ENCODE measurements around the gene SON.
"Not testable (repeated sequence)": the region's sequence is repeated elsewhere in the genome, so short reads cannot be mapped to it uniquely, and the experiment has no call there.

Gene SON

DNA sequence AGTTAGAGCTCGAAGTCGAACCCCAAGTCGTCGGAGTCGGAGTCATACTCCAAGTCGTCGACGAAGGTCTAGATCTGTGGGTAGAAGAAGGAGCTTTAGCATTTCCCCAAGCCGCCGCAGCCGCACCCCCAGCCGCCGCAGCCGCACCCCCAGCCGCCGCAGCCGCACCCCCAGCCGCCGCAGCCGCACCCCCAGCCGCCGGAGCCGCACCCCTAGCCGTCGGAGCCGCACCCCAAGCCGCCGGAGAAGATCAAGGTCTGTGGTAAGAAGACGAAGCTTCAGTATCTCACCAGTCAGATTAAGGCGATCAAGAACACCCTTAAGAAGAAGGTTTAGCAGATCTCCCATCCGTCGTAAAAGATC, 12.1 kb downstream of the SON start:
- H3K4me3 Mint-ChIP-seq: peak overlapping the region; percentile 72
- peaks cover 43% of the 10 kb centered on the region for H3K36me3 Mint-ChIP-seq
- no peak overlapping the region for H3K27ac Mint-ChIP-seq
- H3K27me3 Mint-ChIP-seq: no peaks in the 10 kb centered on the region
- H3K9me3 Mint-ChIP-seq: no peaks in the 10 kb centered on the region
- peaks cover 60% of the 10 kb centered on the region for H3K4me1 Mint-ChIP-seq

DNA sequence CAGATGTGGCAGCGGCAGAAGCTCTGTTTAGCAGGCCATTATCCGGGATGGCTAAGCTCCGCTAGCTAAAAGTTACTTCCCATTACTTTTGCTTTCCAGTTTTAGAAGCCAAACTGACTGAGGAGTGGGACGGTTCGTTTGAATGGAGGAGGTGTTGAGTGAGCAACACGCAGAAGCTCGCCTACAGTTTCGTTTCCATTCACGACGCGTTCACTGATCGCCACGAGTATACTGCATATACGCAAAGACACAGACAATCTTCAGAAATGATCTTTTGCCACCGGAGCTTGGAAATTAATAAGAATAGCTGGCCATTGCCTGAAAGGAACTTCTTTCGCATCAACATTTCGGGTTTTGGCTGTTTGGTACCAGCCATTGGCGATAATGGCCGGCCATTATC, 14.6 kb downstream of the SON start:
- Mint-ChIP-seq H3K36me3 (peaks cover 47% of the 10 kb centered on the region), H3K4me3 (no peak overlapping the region), H3K27ac (no peak overlapping the region), H3K9me3 (no peaks in the 10 kb centered on the region), H3K27me3 (no peaks in the 10 kb centered on the region), H3K4me1 (peaks cover 74% of the 10 kb centered on the region)

DNA sequence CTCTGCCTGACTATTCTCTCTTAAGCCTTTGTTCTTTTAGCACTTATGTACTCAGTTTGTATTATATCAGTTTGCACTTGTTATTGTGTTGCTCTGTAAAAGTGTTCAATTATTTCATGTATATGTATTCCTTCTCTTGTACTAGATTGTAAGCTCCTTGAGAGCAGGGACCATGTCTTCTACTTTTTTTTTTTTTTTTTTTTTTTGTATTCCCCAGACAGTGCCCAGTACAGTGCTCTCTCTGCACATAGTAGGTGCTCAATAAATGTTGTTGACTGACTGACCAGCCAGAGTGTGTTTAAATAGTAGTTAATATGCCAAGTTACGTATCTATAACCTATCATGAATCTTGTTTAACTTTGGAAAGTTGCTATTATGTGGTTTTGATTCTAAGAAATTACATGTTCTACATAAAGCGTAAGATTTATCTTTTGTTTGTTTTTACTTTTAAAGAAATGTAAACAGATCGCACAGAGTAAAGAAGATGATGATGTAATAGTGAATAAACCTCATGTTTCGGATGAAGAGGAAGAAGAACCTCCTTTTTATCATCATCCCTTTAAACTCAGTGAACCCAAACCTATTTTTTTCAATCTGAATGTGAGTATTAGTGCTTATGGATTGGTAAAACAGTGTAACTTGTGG, 16.1 kb downstream of the SON start:
- H3K9me3 Mint-ChIP-seq: no peaks in the 10 kb centered on the region
- no peaks in the 10 kb centered on the region for H3K27me3 Mint-ChIP-seq
- H3K4me1 Mint-ChIP-seq: peaks cover 79% of the 10 kb centered on the region
- peaks cover 48% of the 10 kb centered on the region for H3K36me3 Mint-ChIP-seq
- peak overlapping the region; percentile 24 for H3K4me3 Mint-ChIP-seq
- no peak overlapping the region for H3K27ac Mint-ChIP-seq

DNA sequence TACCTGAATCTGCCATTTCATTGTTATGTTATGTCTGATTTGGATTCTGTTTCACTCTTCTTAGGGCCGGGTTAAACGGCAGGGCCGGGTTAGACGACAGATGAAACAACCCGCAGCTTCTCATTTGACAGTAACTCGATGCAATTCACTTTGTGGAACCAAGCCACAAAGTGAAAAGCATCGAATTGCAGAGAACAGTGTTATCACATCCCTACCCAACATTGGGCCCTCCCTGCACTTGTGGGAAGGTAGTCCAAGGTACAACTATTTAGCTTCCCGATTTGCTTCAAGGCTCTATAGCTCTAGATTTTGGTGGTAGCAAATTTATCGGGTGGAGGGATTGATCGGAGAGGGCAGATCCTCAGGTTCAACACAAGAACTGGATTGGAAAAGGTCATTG, 17.0 kb downstream of the SON start:
- H3K9me3 Mint-ChIP-seq: no peaks in the 10 kb centered on the region
- H3K27me3 Mint-ChIP-seq: no peaks in the 10 kb centered on the region
- peaks cover 43% of the 10 kb centered on the region for H3K36me3 Mint-ChIP-seq
- no peak overlapping the region for H3K4me3 Mint-ChIP-seq
- peaks cover 75% of the 10 kb centered on the region for H3K4me1 Mint-ChIP-seq
- H3K27ac Mint-ChIP-seq: no peak overlapping the region

DNA sequence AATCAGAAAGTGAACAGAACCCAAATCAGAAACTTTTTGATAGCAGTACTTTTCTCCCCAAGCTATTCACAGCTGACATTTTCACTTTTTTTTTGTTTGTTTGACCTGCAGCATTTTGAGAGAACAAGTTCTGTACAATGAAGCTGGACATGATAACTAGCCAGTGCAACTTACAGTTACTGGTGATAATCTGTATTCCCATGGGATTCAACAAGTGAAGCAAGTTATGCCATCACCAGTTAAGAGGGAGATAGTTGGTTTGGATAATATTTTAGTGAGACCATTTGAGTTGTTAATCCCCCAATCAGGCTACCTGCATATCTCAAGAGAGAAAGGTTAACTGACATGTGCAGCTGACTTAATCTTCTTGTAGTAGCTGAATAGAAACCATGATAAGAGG, 18.1 kb downstream of the SON start:
- Mint-ChIP-seq H3K9me3 (no peaks in the 10 kb centered on the region), H3K27ac (peak overlapping the region; percentile 59), H3K27me3 (no peaks in the 10 kb centered on the region), H3K4me1 (peaks cover 72% of the 10 kb centered on the region), H3K4me3 (peak overlapping the region; percentile 9), H3K36me3 (peaks cover 38% of the 10 kb centered on the region)

DNA sequence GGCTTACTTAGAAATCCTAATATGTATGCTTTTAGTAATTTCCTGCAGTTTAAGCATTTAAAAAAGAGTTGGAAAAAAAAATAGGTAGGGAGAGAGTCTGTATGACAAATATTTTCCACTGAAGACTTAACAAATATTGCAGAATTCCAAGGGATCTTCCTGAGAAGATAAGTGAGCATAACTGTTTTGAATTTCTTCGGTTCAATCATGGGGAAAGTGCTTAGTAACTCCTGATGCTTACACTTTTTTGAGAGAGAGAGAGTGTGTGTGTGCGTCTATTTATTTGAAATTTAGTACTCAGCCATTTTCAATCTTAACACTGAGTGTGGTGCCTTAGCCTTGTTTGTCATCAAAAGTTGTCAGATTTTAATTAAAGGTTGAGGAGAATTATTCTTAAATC, 18.5 kb downstream of the SON start:
- no peaks in the 10 kb centered on the region for H3K27me3 Mint-ChIP-seq
- H3K9me3 Mint-ChIP-seq: no peaks in the 10 kb centered on the region
- peak overlapping the region; percentile 59 for H3K27ac Mint-ChIP-seq
- peaks cover 68% of the 10 kb centered on the region for H3K4me1 Mint-ChIP-seq
- peak overlapping the region; percentile 9 for H3K4me3 Mint-ChIP-seq
- H3K36me3 Mint-ChIP-seq: peaks cover 34% of the 10 kb centered on the region

DNA sequence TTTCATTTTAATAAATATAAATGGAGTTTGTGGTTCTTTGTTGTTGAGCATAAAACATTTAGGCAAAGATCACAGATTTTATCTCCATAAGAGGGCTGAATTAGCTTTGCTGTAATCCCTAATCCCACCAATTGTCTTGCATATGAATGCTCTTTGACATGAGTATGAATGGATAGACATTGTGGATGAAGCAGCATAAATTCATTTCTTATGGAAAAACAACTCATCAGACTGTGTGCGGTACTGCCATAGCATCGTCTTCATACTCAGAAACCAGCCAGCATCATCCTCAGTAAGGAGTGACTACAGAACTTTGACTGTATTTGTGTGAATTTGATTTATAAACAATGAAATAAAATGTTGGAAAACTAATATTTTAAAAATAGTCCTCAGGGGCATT, 19.6 kb downstream of the SON start:
- H3K27me3 Mint-ChIP-seq: no peaks in the 10 kb centered on the region
- peaks cover 66% of the 10 kb centered on the region for H3K4me1 Mint-ChIP-seq

DNA sequence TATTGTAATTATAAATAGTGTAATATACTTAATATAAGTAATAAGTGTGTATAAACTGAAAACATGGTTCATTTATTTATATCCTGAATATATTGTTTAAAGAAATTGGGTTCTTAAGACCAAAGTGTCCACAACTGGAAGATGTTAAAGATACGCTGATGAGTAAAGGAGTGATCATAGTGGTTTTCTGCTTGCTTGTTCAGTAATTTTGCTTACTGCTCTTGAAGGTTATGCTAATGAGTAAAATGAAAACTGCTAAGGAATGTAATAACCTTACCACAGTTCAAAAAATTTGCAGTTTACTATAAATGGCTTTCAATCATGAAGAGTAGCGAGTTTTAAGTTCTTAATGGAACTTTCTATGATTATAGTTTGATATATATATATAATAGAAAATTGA, 23.7 kb downstream of the SON start:
- Mint-ChIP-seq H3K9me3 (no peaks in the 10 kb centered on the region), H3K4me3 (no peak overlapping the region), H3K36me3 (peaks cover 11% of the 10 kb centered on the region), H3K4me1 (peaks cover 56% of the 10 kb centered on the region), H3K27ac (no peak overlapping the region), H3K27me3 (no peaks in the 10 kb centered on the region)

More for the DNA sequence above, 19.6 kb downstream of the SON start:
- no peak overlapping the region for H3K27ac Mint-ChIP-seq
- no peak overlapping the region for H3K4me3 Mint-ChIP-seq
- H3K9me3 Mint-ChIP-seq: no peaks in the 10 kb centered on the region
- H3K36me3 Mint-ChIP-seq: peaks cover 30% of the 10 kb centered on the region

DNA sequence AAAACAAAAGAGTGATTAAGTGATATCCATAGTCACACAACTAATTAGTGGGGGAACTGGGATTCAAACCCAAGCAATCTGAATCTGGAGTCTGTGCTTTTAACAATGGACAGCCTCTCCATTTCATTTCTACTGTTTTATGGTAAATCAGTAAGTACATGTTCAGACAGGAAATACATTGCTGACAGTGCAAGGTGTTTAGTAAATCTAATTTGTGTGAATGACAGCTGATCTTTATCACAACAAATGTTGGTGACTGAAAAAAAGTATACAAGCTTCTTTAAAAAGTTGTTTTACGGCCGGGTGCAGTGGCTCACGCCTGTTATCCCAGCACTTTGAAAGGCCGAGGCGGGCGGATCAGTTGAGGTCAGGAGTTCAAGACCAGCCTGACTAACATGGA, 25.1 kb downstream of the SON start:
- Mint-ChIP-seq H3K9me3 (no peaks in the 10 kb centered on the region), H3K4me3 (no peak overlapping the region), H3K36me3 (peaks cover 11% of the 10 kb centered on the region), H3K27me3 (no peaks in the 10 kb centered on the region), H3K27ac (peak overlapping the region; percentile 2), H3K4me1 (peaks cover 48% of the 10 kb centered on the region)

DNA sequence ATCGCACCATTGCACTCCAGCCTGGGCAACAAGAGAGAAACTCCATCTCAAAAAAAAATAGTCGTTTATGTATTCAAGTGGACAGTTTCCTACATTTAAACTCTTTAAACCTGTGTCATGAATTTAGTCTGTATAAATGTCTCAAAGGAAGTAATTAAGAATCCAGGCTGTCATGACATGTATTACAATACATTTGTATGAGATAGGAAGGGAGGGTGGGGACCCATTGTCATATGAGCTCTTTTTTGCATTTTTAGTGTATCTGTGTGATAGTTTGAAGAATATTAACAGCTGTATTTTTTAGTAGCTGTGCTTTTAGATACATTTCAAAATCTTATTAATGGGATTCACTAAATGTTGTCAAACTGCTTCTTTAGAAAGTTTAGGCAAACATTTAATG, 25.6 kb downstream of the SON start:
- no peak overlapping the region for H3K4me3 Mint-ChIP-seq
- H3K9me3 Mint-ChIP-seq: no peaks in the 10 kb centered on the region
- H3K27me3 Mint-ChIP-seq: no peaks in the 10 kb centered on the region
- H3K36me3 Mint-ChIP-seq: peaks cover 9% of the 10 kb centered on the region
- peaks cover 42% of the 10 kb centered on the region for H3K4me1 Mint-ChIP-seq
- no peak overlapping the region for H3K27ac Mint-ChIP-seq

DNA sequence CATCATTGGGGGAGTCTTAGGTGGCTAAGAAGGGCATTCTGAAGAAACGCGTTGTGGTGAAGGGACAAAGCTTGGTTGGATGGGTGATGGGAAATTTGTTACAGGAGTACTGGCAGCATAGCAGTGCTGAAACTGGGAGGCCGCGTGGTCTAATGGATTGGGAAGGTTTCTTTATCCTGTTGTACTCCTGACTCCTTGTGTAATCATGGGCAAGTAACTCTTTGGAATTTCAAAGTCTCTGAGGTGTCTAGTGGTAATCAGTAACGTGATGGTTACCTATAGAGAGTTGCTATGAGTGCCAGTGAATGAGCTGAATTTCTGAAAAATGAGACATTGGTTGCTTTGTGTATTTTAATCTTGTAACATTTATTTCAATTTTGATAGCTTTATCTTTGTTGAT, 27.2 kb downstream of the SON start:
- H3K36me3 Mint-ChIP-seq: peaks cover 7% of the 10 kb centered on the region
- H3K4me3 Mint-ChIP-seq: no peak overlapping the region
- no peaks in the 10 kb centered on the region for H3K9me3 Mint-ChIP-seq
- H3K4me1 Mint-ChIP-seq: peaks cover 31% of the 10 kb centered on the region
- H3K27ac Mint-ChIP-seq: peak overlapping the region; percentile 3
- no peaks in the 10 kb centered on the region for H3K27me3 Mint-ChIP-seq

DNA sequence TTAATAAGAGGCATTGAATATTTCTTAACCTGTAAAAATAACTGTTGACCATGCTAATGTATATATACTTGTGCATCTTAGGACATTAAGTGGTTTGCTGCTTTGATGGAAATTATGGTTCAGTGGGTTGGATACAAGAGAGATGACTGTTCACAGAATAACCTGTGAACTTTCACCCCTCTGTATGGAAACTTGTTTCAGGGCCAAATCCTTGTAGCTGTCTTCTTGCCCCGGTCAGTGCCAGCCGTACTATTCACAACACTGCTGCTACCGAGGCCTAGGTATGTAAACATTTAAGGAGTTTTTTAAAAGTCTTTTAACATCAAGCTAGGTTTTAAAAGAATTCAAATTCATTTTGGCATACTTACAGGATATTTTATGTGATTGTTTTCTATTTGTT, 29.5 kb downstream of the SON start:
- no peak overlapping the region for H3K4me3 Mint-ChIP-seq
- H3K27ac Mint-ChIP-seq: peak overlapping the region; percentile 23
- H3K9me3 Mint-ChIP-seq: no peaks in the 10 kb centered on the region
- H3K4me1 Mint-ChIP-seq: peaks cover 21% of the 10 kb centered on the region
- no peaks in the 10 kb centered on the region for H3K27me3 Mint-ChIP-seq
- H3K36me3 Mint-ChIP-seq: peaks cover 5% of the 10 kb centered on the region

DNA sequence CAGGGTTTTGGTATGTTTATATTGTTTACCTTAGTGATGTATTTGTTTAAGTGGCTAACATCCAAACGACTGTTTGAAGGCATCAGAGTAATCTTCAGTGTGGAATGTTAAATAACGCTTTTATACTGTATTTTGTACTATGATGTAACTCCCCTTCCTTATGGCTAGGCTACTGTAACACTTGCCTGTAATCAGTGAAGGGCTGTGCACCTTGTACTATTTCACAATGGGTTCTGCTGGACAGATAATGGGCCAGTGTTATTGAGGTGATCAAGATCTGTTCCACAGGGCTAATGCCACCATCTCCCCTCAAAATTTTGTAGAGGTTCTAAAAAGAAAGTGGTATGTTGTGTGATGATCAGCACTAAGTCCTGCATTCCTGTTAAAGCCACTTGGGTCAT, 33.9 kb downstream of the SON start:
- H3K27me3 Mint-ChIP-seq, H3K4me3 Mint-ChIP-seq, H3K36me3 Mint-ChIP-seq, H3K4me1 Mint-ChIP-seq, H3K9me3 Mint-ChIP-seq: not testable (repeated sequence)
- H3K27ac Mint-ChIP-seq: peak overlapping the region; percentile 77

DNA sequence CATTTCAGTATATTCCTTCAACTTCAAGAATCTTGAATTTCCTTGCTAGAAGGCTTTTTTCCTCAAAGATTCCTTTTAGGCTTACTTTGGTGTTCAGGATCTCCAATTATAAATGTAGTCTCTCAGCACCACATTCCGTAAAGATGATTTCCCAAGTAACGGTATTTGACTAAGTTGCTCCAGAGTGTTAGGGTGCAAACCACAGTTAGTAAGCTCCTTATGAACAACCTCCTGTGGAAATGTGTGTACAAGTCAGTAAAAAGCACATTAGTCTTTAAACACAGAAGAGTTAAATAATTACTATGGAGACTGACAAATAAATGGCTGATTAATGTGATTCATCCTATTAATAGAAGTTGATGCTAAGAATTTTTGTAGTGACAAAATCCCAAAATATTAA, 35.4 kb downstream of the SON start:
- no peak overlapping the region for H3K4me3 Mint-ChIP-seq
- H3K4me1 Mint-ChIP-seq: peaks cover 7% of the 10 kb centered on the region
- peaks cover 5% of the 10 kb centered on the region for H3K36me3 Mint-ChIP-seq
- H3K9me3 Mint-ChIP-seq: no peaks in the 10 kb centered on the region
- peak overlapping the region; percentile 30 for H3K27ac Mint-ChIP-seq
- H3K27me3 Mint-ChIP-seq: no peaks in the 10 kb centered on the region

DNA sequence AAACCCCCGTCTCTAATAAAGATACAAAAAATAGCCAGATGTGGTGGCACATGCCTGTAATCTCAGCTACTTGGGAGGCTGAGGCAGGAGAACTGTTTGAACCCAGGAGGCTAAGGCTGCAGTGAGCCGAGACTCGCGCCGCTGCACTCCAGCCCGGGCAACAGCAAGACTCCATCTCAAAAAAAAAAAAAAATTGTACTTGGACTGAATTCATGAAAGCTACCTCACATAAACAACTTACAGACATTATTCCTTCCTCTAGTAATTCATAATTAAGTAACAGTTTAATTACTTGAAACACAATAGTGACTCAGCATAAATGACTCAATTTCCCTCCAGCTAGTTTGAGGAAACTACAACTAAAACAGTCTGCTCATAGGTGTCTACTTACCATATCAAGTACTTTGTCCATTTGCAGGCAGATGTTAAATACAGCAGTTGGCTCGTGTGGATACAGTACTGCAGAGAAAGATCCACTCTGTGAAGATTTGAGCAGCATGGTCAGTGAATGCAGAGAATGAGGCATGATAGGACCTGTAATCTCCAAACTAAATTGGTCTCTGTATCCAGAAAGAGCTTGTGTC, 36.2 kb downstream of the SON start:
- Mint-ChIP-seq H3K9me3 (no peaks in the 10 kb centered on the region), H3K27me3 (no peaks in the 10 kb centered on the region), H3K36me3 (peaks cover 5% of the 10 kb centered on the region), H3K4me1 (peaks cover 7% of the 10 kb centered on the region), H3K27ac (peak overlapping the region; percentile 72), H3K4me3 (no peak overlapping the region)

DNA sequence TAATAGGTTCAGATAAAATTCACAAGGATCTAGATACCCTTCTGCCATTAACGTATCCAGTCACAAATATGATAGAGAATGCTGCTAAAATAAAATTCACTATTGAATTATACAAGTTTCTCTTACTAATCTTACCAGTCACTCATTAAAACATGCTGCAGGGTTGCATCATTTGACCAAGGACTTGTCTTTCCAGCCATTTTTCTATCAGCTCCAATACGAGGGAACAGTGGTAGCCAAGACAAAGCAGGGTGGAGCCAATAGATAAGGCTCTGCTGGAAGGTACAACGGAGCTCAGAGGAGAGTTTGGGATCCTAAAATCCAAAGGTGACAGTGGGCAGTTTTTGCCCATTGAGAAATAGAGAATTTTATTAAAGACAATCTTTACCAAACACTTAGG, 41.6 kb downstream of the SON start:
- H3K36me3 Mint-ChIP-seq: peaks cover under 1% of the 10 kb centered on the region
- H3K4me1 Mint-ChIP-seq: peaks cover 19% of the 10 kb centered on the region
- H3K27ac Mint-ChIP-seq: no peak overlapping the region
- H3K4me3 Mint-ChIP-seq: no peak overlapping the region
- no peaks in the 10 kb centered on the region for H3K27me3 Mint-ChIP-seq
- H3K9me3 Mint-ChIP-seq: no peaks in the 10 kb centered on the region

DNA sequence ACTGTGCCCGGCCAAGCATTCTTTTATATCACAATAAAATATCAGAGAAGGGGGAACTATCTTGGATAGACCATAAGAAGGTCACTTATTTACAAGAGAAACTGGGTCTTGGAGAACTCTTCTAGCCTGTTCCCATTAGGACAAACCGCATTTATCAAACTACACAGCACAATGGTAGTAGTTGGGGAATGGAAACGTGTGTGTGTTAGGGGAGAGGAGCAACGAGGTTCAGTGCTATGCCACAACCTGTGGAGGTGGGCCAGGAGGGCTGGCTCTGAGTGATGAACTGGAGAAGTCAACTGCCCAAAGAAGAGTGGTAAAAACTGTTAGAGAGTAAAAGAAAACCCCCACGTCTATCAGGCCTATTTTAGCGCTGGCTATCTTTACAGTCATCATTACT, 44.1 kb downstream of the SON start:
- H3K4me3 Mint-ChIP-seq: peak overlapping the region; percentile 60
- no peaks in the 10 kb centered on the region for H3K9me3 Mint-ChIP-seq
- H3K27me3 Mint-ChIP-seq: no peaks in the 10 kb centered on the region
- H3K4me1 Mint-ChIP-seq: peaks cover 21% of the 10 kb centered on the region
- H3K36me3 Mint-ChIP-seq: no peaks in the 10 kb centered on the region
- H3K27ac Mint-ChIP-seq: no peak overlapping the region

Data from activated naive CD4-positive, alpha-beta T cell treated with anti-CD3 and anti-CD28 coated beads, Interleukin-2, amount 50 U/mL, for 24 hours (primary cell).